HEK293 (cell line): ENCODE measurements around the gene GMIP.

ENCODE experiments used
- IKZF3 ChIP-seq: fragments of 450-650 bp; IDR thresholded peaks from 2 replicates; pipeline ENCODE4 v1.5.0; 2018; ENCODE audit warnings: missing biosample characterization, mild to moderate bottlenecking, missing genetic modification characterization, moderate library complexity
- KLF7 ChIP-seq: fragments of 450-650 bp; formaldehyde crosslinking; IDR thresholded peaks from 2 replicates; pipeline ENCODE4 v1.5.1; 2016; ENCODE audit warnings: missing biosample characterization, missing genetic modification characterization, borderline replicate concordance
- KLF8 ChIP-seq: fragments of 450-650 bp; formaldehyde crosslinking; IDR thresholded peaks from 2 replicates; pipeline ENCODE4 v1.5.1; 2016; ENCODE audit warnings: missing biosample characterization, missing genetic modification characterization
- REPIN1 ChIP-seq: fragments of 450-650 bp; formaldehyde crosslinking; IDR thresholded peaks from 2 replicates; pipeline ENCODE4 v1.5.1; 2017; ENCODE audit warnings: missing biosample characterization, missing genetic modification characterization, low read depth
- SP7 ChIP-seq: fragments of 450-650 bp; formaldehyde crosslinking; IDR thresholded peaks from 2 replicates; pipeline ENCODE4 v1.5.1; 2016; ENCODE audit warnings: missing biosample characterization, missing genetic modification characterization
- ZBTB20 ChIP-seq: fragments of 450-650 bp; formaldehyde crosslinking; IDR thresholded peaks from 2 replicates; pipeline ENCODE4 v1.5.1; 2016; ENCODE audit warnings: missing biosample characterization, missing genetic modification characterization
- ZNF10 ChIP-seq: fragments of 450-650 bp; formaldehyde crosslinking; IDR thresholded peaks from 2 replicates; pipeline ENCODE4 v1.5.1; 2017; ENCODE audit warnings: missing biosample characterization, missing genetic modification characterization
- ZNF121 ChIP-seq: fragments of 450-650 bp; formaldehyde crosslinking; IDR thresholded peaks from 2 replicates; pipeline ENCODE4 v1.5.1; 2016; ENCODE audit warnings: missing biosample characterization, missing genetic modification characterization
- ZNF132 ChIP-seq: fragments of 450-650 bp; formaldehyde crosslinking; IDR thresholded peaks from 2 replicates; pipeline ENCODE4 v1.5.1; 2017; ENCODE audit warnings: missing biosample characterization, missing genetic modification characterization, borderline replicate concordance
- ZNF157 ChIP-seq: fragments of 450-650 bp; formaldehyde crosslinking; IDR thresholded peaks from 2 replicates; pipeline ENCODE4 v1.5.1; 2016; ENCODE audit warnings: missing biosample characterization, missing genetic modification characterization
- ZNF19 ChIP-seq: fragments of 450-650 bp; formaldehyde crosslinking; IDR thresholded peaks from 2 replicates; pipeline ENCODE4; 2016; ENCODE audit warnings: missing biosample characterization, missing genetic modification characterization, low read depth
- ZNF221 ChIP-seq: fragments of 450-650 bp; formaldehyde crosslinking; IDR thresholded peaks from 2 replicates; pipeline ENCODE4 v1.5.1; 2017; ENCODE audit warnings: missing biosample characterization, missing genetic modification characterization, borderline replicate concordance
- ZNF404 ChIP-seq: fragments of 450-650 bp; formaldehyde crosslinking; IDR thresholded peaks from 2 replicates; pipeline ENCODE4 v1.5.1; 2017; ENCODE audit warnings: missing biosample characterization, missing genetic modification characterization
- ZNF48 ChIP-seq: fragments of 450-650 bp; formaldehyde crosslinking; IDR thresholded peaks from 2 replicates; pipeline ENCODE4 v1.5.1; 2016; ENCODE audit warnings: missing biosample characterization, missing genetic modification characterization
- ZNF530 ChIP-seq: fragments of 450-650 bp; formaldehyde crosslinking; IDR thresholded peaks from 2 replicates; pipeline ENCODE4 v1.5.1; 2016; ENCODE audit warnings: low read depth, missing biosample characterization, missing genetic modification characterization
- ZNF548 ChIP-seq: fragments of 450-650 bp; formaldehyde crosslinking; IDR thresholded peaks from 2 replicates; pipeline ENCODE4 v1.5.1; 2016; ENCODE audit warnings: missing biosample characterization, missing genetic modification characterization
- ZNF555 ChIP-seq: fragments of 450-650 bp; formaldehyde crosslinking; conservative IDR thresholded peaks from 2 replicates; pipeline ENCODE4 v1.5.1; 2017; ENCODE audit warnings: missing biosample characterization, mild to moderate bottlenecking, missing genetic modification characterization, inconsistent platforms
- ZNF560 ChIP-seq: fragments of 450-650 bp; formaldehyde crosslinking; IDR thresholded peaks from 2 replicates; pipeline ENCODE4 v1.5.1; 2017; ENCODE audit warnings: missing biosample characterization, missing genetic modification characterization, borderline replicate concordance
- ZNF600 ChIP-seq: fragments of 450-650 bp; formaldehyde crosslinking; IDR thresholded peaks from 2 replicates; pipeline ENCODE4 v1.5.1; 2016; ENCODE audit warnings: missing biosample characterization, missing genetic modification characterization
- ZNF610 ChIP-seq: fragments of 450-650 bp; formaldehyde crosslinking; IDR thresholded peaks from 2 replicates; pipeline ENCODE4 v1.5.1; 2016; ENCODE audit warnings: missing biosample characterization, missing genetic modification characterization, borderline replicate concordance
- ZNF664 ChIP-seq: fragments of 450-650 bp; formaldehyde crosslinking; IDR thresholded peaks from 2 replicates; pipeline ENCODE4 v1.5.1; 2016; ENCODE audit warnings: missing biosample characterization, missing genetic modification characterization
- ZNF792 ChIP-seq: fragments of 450-650 bp; formaldehyde crosslinking; IDR thresholded peaks from 2 replicates; pipeline ENCODE4 v1.5.1; 2016; ENCODE audit warnings: missing biosample characterization, missing genetic modification characterization
- ZNF843 ChIP-seq: fragments of 450-650 bp; formaldehyde crosslinking; IDR thresholded peaks from 2 replicates; pipeline ENCODE4 v1.5.1; 2016; ENCODE audit warnings: missing biosample characterization, missing genetic modification characterization
- TF ChIP-seq, protein P1 (sequence below): fragments of 450-650 bp; formaldehyde crosslinking; IDR thresholded peaks from 2 replicates; pipeline ENCODE4 v1.5.1; 2016; ENCODE audit warnings: missing biosample characterization, missing genetic modification characterization
- TF ChIP-seq, protein P2 (sequence below): fragments of 450-650 bp; formaldehyde crosslinking; IDR thresholded peaks from 2 replicates; pipeline ENCODE4 v1.5.1; 2016; ENCODE audit warnings: missing biosample characterization, missing genetic modification characterization
- TF ChIP-seq, protein P3 (sequence below): fragments of 450-650 bp; formaldehyde crosslinking; optimal IDR thresholded peaks from 2 replicates; pipeline ENCODE3; 2016; ENCODE audit warnings: missing biosample characterization, mild to moderate bottlenecking, missing genetic modification characterization
- TF ChIP-seq, protein P4 (sequence below): fragments of 450-650 bp; formaldehyde crosslinking; IDR thresholded peaks from 2 replicates; pipeline ENCODE4 v1.5.1; 2017; ENCODE audit warnings: missing biosample characterization, missing genetic modification characterization
- TF ChIP-seq, protein P5 (sequence below): fragments of 450-650 bp; formaldehyde crosslinking; conservative IDR thresholded peaks from 2 replicates; pipeline ENCODE4 v1.5.1; 2016; ENCODE audit warnings: low read depth, missing biosample characterization, missing genetic modification characterization

Gene GMIP

DNA sequence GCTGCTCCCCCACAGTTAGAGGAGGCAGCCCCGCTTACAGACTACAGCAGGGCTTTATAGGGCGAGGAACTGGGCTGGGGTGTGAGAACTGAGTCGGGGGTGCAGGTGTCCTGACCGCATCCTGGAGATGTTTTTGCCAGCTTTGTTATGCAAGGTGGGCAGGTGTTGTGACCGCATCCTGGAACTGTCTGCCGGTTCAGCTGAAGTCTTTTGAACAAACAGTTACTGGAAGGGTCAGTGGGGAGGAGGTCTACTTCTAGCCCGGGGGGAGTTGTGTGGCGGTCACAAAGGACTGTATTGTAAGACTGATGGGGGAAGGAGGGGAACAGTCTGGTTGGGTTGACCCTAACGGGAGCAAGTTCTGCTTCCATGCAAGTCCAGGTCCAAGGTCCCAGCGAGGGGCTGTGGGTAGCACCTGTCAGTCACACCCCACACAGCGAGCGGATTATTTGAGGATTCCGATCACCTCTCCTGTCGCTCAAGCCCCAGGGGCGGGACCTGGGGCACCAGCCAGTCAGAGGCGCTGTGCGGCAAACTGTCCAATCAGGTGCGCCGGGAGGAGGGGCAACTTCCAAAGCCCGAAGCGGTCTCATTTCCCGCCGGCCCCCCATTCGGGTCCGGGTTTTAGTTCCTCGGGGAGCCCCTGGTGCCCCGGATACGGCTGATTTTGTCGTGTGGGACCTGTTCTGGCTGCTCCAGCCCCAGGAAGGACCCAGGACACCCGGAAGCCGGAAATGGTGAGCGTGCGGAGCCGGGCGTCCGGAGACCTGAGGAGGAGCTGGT, 25.0 kb upstream of the GMIP start, which contains the start of gene ZNF101 (continued):
- no peak for TF ChIP-seq ZBTB20 (tag by site-specific recombination)
- no peak for TF ChIP-seq ZNF530
- TF ChIP-seq IKZF3 (tag by site-specific recombination), result no peak
- TF ChIP-seq, protein P1, sequence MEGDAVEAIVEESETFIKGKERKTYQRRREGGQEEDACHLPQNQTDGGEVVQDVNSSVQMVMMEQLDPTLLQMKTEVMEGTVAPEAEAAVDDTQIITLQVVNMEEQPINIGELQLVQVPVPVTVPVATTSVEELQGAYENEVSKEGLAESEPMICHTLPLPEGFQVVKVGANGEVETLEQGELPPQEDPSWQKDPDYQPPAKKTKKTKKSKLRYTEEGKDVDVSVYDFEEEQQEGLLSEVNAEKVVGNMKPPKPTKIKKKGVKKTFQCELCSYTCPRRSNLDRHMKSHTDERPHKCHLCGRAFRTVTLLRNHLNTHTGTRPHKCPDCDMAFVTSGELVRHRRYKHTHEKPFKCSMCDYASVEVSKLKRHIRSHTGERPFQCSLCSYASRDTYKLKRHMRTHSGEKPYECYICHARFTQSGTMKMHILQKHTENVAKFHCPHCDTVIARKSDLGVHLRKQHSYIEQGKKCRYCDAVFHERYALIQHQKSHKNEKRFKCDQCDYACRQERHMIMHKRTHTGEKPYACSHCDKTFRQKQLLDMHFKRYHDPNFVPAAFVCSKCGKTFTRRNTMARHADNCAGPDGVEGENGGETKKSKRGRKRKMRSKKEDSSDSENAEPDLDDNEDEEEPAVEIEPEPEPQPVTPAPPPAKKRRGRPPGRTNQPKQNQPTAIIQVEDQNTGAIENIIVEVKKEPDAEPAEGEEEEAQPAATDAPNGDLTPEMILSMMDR (tag by site-specific recombination), result no peak
- TF ChIP-seq, protein P2, sequence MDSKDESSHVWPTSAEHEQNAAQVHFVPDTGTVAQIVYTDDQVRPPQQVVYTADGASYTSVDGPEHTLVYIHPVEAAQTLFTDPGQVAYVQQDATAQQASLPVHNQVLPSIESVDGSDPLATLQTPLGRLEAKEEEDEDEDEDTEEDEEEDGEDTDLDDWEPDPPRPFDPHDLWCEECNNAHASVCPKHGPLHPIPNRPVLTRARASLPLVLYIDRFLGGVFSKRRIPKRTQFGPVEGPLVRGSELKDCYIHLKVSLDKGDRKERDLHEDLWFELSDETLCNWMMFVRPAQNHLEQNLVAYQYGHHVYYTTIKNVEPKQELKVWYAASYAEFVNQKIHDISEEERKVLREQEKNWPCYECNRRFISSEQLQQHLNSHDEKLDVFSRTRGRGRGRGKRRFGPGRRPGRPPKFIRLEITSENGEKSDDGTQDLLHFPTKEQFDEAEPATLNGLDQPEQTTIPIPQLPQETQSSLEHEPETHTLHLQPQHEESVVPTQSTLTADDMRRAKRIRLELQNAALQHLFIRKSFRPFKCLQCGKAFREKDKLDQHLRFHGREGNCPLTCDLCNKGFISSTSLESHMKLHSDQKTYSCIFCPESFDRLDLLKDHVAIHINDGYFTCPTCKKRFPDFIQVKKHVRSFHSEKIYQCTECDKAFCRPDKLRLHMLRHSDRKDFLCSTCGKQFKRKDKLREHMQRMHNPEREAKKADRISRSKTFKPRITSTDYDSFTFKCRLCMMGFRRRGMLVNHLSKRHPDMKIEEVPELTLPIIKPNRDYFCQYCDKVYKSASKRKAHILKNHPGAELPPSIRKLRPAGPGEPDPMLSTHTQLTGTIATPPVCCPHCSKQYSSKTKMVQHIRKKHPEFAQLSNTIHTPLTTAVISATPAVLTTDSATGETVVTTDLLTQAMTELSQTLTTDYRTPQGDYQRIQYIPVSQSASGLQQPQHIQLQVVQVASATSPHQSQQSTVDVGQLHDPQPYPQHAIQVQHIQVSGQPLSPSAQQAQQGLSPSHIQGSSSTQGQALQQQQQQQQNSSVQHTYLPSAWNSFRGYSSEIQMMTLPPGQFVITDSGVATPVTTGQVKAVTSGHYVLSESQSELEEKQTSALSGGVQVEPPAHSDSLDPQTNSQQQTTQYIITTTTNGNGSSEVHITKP (tag by site-specific recombination), result peak; percentile 99
- TF ChIP-seq, protein P3, sequence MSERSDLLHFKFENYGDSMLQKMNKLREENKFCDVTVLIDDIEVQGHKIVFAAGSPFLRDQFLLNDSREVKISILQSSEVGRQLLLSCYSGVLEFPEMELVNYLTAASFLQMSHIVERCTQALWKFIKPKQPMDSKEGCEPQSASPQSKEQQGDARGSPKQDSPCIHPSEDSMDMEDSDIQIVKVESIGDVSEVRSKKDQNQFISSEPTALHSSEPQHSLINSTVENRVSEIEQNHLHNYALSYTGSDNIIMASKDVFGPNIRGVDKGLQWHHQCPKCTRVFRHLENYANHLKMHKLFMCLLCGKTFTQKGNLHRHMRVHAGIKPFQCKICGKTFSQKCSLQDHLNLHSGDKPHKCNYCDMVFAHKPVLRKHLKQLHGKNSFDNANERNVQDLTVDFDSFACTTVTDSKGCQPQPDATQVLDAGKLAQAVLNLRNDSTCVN (tag by site-specific recombination), result no peak
- TF ChIP-seq ZNF600 (tag by site-specific recombination), result no peak; the same call in 1 of the 2 replicates
- TF ChIP-seq ZNF548 (tag by site-specific recombination), result no peak
- TF ChIP-seq ZNF404 (tag by site-specific recombination), result no peak
- no peak for TF ChIP-seq ZNF121 (tag by site-specific recombination)
- no peak for TF ChIP-seq ZNF157 (tag by site-specific recombination)
- TF ChIP-seq ZNF560 (tag by site-specific recombination), result 0 out of 2 replicates have a peak, but pooled peaks have one; percentile 41
- no peak for TF ChIP-seq ZNF19 (tag by site-specific recombination)
- no peak for TF ChIP-seq ZNF10 (tag by site-specific recombination)
- TF ChIP-seq ZNF792, result no peak
- TF ChIP-seq ZNF221 (tag by site-specific recombination), result no peak
- no peak for TF ChIP-seq ZNF843 (tag by site-specific recombination)
- TF ChIP-seq, protein P4, sequence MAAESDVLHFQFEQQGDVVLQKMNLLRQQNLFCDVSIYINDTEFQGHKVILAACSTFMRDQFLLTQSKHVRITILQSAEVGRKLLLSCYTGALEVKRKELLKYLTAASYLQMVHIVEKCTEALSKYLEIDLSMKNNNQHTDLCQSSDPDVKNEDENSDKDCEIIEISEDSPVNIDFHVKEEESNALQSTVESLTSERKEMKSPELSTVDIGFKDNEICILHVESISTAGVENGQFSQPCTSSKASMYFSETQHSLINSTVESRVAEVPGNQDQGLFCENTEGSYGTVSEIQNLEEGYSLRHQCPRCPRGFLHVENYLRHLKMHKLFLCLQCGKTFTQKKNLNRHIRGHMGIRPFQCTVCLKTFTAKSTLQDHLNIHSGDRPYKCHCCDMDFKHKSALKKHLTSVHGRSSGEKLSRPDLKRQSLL (tag by site-specific recombination), result no peak
- TF ChIP-seq REPIN1, result no peak
- TF ChIP-seq, protein P5, sequence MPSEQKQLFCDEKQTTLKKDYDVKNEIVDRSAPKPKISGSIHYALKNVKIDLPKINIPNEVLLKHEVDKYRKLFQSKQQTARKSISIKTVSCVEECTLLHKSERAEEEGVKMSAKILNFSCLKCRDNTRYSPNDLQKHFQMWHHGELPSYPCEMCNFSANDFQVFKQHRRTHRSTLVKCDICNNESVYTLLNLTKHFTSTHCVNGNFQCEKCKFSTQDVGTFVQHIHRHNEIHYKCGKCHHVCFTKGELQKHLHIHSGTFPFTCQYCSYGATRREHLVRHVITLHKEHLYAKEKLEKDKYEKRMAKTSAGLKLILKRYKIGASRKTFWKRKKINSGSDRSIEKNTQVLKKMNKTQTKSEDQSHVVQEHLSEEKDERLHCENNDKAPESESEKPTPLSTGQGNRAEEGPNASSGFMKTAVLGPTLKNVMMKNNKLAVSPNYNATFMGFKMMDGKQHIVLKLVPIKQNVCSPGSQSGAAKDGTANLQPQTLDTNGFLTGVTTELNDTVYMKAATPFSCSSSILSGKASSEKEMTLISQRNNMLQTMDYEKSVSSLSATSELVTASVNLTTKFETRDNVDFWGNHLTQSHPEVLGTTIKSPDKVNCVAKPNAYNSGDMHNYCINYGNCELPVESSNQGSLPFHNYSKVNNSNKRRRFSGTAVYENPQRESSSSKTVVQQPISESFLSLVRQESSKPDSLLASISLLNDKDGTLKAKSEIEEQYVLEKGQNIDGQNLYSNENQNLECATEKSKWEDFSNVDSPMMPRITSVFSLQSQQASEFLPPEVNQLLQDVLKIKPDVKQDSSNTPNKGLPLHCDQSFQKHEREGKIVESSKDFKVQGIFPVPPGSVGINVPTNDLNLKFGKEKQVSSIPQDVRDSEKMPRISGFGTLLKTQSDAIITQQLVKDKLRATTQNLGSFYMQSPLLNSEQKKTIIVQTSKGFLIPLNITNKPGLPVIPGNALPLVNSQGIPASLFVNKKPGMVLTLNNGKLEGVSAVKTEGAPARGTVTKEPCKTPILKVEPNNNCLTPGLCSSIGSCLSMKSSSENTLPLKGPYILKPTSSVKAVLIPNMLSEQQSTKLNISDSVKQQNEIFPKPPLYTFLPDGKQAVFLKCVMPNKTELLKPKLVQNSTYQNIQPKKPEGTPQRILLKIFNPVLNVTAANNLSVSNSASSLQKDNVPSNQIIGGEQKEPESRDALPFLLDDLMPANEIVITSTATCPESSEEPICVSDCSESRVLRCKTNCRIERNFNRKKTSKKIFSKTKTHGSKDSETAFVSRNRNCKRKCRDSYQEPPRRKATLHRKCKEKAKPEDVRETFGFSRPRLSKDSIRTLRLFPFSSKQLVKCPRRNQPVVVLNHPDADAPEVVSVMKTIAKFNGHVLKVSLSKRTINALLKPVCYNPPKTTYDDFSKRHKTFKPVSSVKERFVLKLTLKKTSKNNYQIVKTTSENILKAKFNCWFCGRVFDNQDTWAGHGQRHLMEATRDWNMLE (tag by site-specific recombination), result peak; percentile 47; the same call in 1 of the 2 replicates
- TF ChIP-seq KLF7 (tag by site-specific recombination), result no peak
- TF ChIP-seq KLF8 (tag by site-specific recombination), result no peak
- TF ChIP-seq ZNF610, result no peak
- no peak for TF ChIP-seq ZNF132 (tag by site-specific recombination)
- TF ChIP-seq ZNF664, result no peak
- TF ChIP-seq SP7 (tag by site-specific recombination), result no peak
- no peak for TF ChIP-seq ZNF48 (tag by site-specific recombination)
- no peak for TF ChIP-seq ZNF555 (tag by site-specific recombination)
